ENCODE measurements around the gene UBE2G1.

The UBE2G1 gene

GRCh38 chr17:4318596-4318995 lies 47.9 kb downstream of the UBE2G1 start:
- no peaks in the 10 kb centered on the region for H3K27me3 ChIP-seq (replicated peaks; ENCODE audit: insufficient read depth, low read length)
- H3K79me2 ChIP-seq (ENCODE audit: low read length), result peaks cover 99% of the 10 kb centered on the region
- H3F3A ChIP-seq (ENCODE audit: insufficient read depth, low read length), result peaks cover 6% of the 10 kb centered on the region; the same call in 1 of the 2 replicates
- no peak overlapping the region for H3K4me3 ChIP-seq (ENCODE audit: low read length)
- no peak overlapping the region for H3K27ac ChIP-seq (ENCODE audit: low read length)
- no peaks in the 10 kb centered on the region for H3K36me3 ChIP-seq (replicated peaks; ENCODE audit: insufficient read depth, low read length)
- H3K4me2 ChIP-seq (ENCODE audit: low read depth, low read length), result no peak overlapping the region
- H4K20me1 ChIP-seq (ENCODE audit: insufficient read depth, low read length), result peaks cover 72% of the 10 kb centered on the region
- H3K9me2 ChIP-seq (replicated peaks; ENCODE audit: insufficient read depth, low read length), result no peaks in the 10 kb centered on the region
- no peak overlapping the region for H3K9ac ChIP-seq (ENCODE audit: low read length)
- no peak overlapping the region for H2AFZ ChIP-seq (ENCODE audit: low read length)
- DNase-seq, result no peak
- no peaks in the 10 kb centered on the region for H3K9me3 ChIP-seq (replicated peaks; ENCODE audit: insufficient read depth, low read length)
- H3K4me1 ChIP-seq (ENCODE audit: low read length), result 0 out of 2 replicates have a peak, but pooled peaks cover 9% of the 10 kb centered on the region
- no peak for TF ChIP-seq EZH2 (optimal IDR thresholded peaks at IDR 0.05; ENCODE audit: low read depth, low read length)
- no peak for TF ChIP-seq EZH2phosphoT487 (IDR thresholded peaks at IDR 0.05; ENCODE audit: low read length)
- TF ChIP-seq CTCF (IDR thresholded peaks at IDR 0.05; ENCODE audit: low read length), result no peak

GRCh38 chr17:4318186-4318585 lies 48.3 kb downstream of the UBE2G1 start:
- H3K4me2 ChIP-seq (ENCODE audit: low read depth, low read length), result no peak overlapping the region
- no peaks in the 10 kb centered on the region for H3K9me3 ChIP-seq (replicated peaks; ENCODE audit: insufficient read depth, low read length)
- no peak overlapping the region for H3K9ac ChIP-seq (ENCODE audit: low read length)
- H3K4me1 ChIP-seq (ENCODE audit: low read length), result 0 out of 2 replicates have a peak, but pooled peaks cover 13% of the 10 kb centered on the region
- H3F3A ChIP-seq (ENCODE audit: insufficient read depth, low read length), result peaks cover 6% of the 10 kb centered on the region; the same call in 1 of the 2 replicates
- no peaks in the 10 kb centered on the region for H3K9me2 ChIP-seq (replicated peaks; ENCODE audit: insufficient read depth, low read length)
- H3K4me3 ChIP-seq (ENCODE audit: low read length), result no peak overlapping the region
- H3K79me2 ChIP-seq (ENCODE audit: low read length), result peaks cover 99% of the 10 kb centered on the region
- H2AFZ ChIP-seq (ENCODE audit: low read length), result no peak overlapping the region
- no peak for DNase-seq
- no peak overlapping the region for H3K27ac ChIP-seq (ENCODE audit: low read length)
- H3K27me3 ChIP-seq (replicated peaks; ENCODE audit: insufficient read depth, low read length), result no peaks in the 10 kb centered on the region
- H4K20me1 ChIP-seq (ENCODE audit: insufficient read depth, low read length), result peaks cover 72% of the 10 kb centered on the region
- no peak for TF ChIP-seq EZH2 (optimal IDR thresholded peaks at IDR 0.05; ENCODE audit: low read depth, low read length)
- TF ChIP-seq CTCF (IDR thresholded peaks at IDR 0.05; ENCODE audit: low read length), result no peak
- no peak for TF ChIP-seq EZH2phosphoT487 (IDR thresholded peaks at IDR 0.05; ENCODE audit: low read length)
- no peaks in the 10 kb centered on the region for H3K36me3 ChIP-seq (replicated peaks; ENCODE audit: insufficient read depth, low read length)

- H3K4me2 ChIP-seq (ENCODE audit: low read depth, low read length), result no peak overlapping the region
- H3K4me3 ChIP-seq (ENCODE audit: low read length), result no peak overlapping the region
- no peak overlapping the region for H3K9ac ChIP-seq (ENCODE audit: low read length)
- no peaks in the 10 kb centered on the region for H3K9me2 ChIP-seq (replicated peaks; ENCODE audit: insufficient read depth, low read length)
- peaks cover 6% of the 10 kb centered on the region; the same call in 1 of the 2 replicates for H3F3A ChIP-seq (ENCODE audit: insufficient read depth, low read length)
- no peaks in the 10 kb centered on the region for H3K27me3 ChIP-seq (replicated peaks; ENCODE audit: insufficient read depth, low read length)
- no peak overlapping the region for H3K27ac ChIP-seq (ENCODE audit: low read length)
- no peak for TF ChIP-seq EZH2 (optimal IDR thresholded peaks at IDR 0.05; ENCODE audit: low read depth, low read length)
- TF ChIP-seq CTCF (IDR thresholded peaks at IDR 0.05; ENCODE audit: low read length), result no peak
- TF ChIP-seq EZH2phosphoT487 (IDR thresholded peaks at IDR 0.05; ENCODE audit: low read length), result no peak
- DNase-seq, result no peak
- H3K9me3 ChIP-seq (replicated peaks; ENCODE audit: insufficient read depth, low read length), result no peaks in the 10 kb centered on the region
- no peak overlapping the region for H2AFZ ChIP-seq (ENCODE audit: low read length)
- 0 out of 2 replicates have a peak, but pooled peaks cover 16% of the 10 kb centered on the region for H3K4me1 ChIP-seq (ENCODE audit: low read length)
- H3K79me2 ChIP-seq (ENCODE audit: low read length), result peaks cover 99% of the 10 kb centered on the region
- H3K36me3 ChIP-seq (replicated peaks; ENCODE audit: insufficient read depth, low read length), result no peaks in the 10 kb centered on the region
- H4K20me1 ChIP-seq (ENCODE audit: insufficient read depth, low read length), result peaks cover 72% of the 10 kb centered on the region
Observed at GRCh38 chr17:4317610-4318009, 48.9 kb downstream of the UBE2G1 start.

Measured in MM.1S (cell line).